GM21360 (cell line): ENCODE measurements around the gene C19orf47.

Experiments used
- ATAC-seq: cut with Tn5 transposase; IDR thresholded peaks from one replicate; pipeline ENCODE4 v1.9.1; 2021; ENCODE audit warnings: mild to moderate bottlenecking, moderate library complexity; ENCODE audit not compliant: unreplicated experiment

Gene C19orf47

GRCh38 chr19:40284251-40284500 lies 64.0 kb downstream of the C19orf47 start:
- ATAC-seq = no peak

- ATAC-seq = no peak
Measured at GRCh38 chr19:40283414-40284250, 64.6 kb downstream of the C19orf47 start.

- ATAC-seq = no peak
Measured at GRCh38 chr19:40282920-40283319, 65.3 kb downstream of the C19orf47 start.

GRCh38 chr19:40282209-40282580 lies 66.0 kb downstream of the C19orf47 start:
- no peak for ATAC-seq

- no peak for ATAC-seq
Measured at GRCh38 chr19:40281381-40282208, 66.6 kb downstream of the C19orf47 start.

GRCh38 chr19:40280608-40281221 lies 67.5 kb downstream of the C19orf47 start:
- ATAC-seq = no peak

- no peak for ATAC-seq
Measured at GRCh38 chr19:40279761-40280607, 68.2 kb downstream of the C19orf47 start.

GRCh38 chr19:40279120-40279551 lies 69.1 kb downstream of the C19orf47 start:
- no peak for ATAC-seq

- no peak for ATAC-seq
Measured at GRCh38 chr19:40278361-40279035, 69.7 kb downstream of the C19orf47 start.

- ATAC-seq = no peak
Measured at GRCh38 chr19:40277356-40278059, 70.7 kb downstream of the C19orf47 start.

GRCh38 chr19:40274585-40275544 lies 73.3 kb downstream of the C19orf47 start:
- ATAC-seq = no peak

- no peak for ATAC-seq
Measured at GRCh38 chr19:40273469-40274360, 74.5 kb downstream of the C19orf47 start.

- no peak for ATAC-seq
Measured at GRCh38 chr19:40272261-40272660, 75.9 kb downstream of the C19orf47 start.

GRCh38 chr19:40271706-40272105 lies 76.5 kb downstream of the C19orf47 start:
- ATAC-seq = no peak

GRCh38 chr19:40270362-40271089 lies 77.7 kb downstream of the C19orf47 start:
- no peak for ATAC-seq
